CD4-positive, alpha-beta memory T cell (primary cell): ENCODE results near the gene RIMS3. TPM values are rescaled to one million over a fixed set of nuclear protein-coding genes. Genes with fewer than 3 reads are reported as not detected.
"Not testable (repeated sequence)": the region's sequence is repeated elsewhere in the genome, so short reads cannot be mapped to it uniquely, and the experiment has no call there.

ENCODE experiments used
- CTCF ChIA-PET: fragments of 350-600 bp; sonication (Branson Sonifier 250); formaldehyde crosslinking; loops from one replicate; lab custom pipeline; 2021; ENCODE audit warnings: inconsistent platforms; ENCODE audit not compliant: partially characterized antibody; lab: Charles Lee
- POLR2A ChIA-PET: fragments of 350-600 bp; sonication (Branson Sonifier 250); formaldehyde crosslinking; loops from one replicate; lab custom pipeline; 2021; ENCODE audit not compliant: partially characterized antibody; lab: Charles Lee
- DNase-seq, 5 donors: peaks; one replicate each; pipeline versions ENCODE4 v3.0.0 to v3.0.0-alpha.2; 2020 to 2022; ENCODE audit warnings: mixed read lengths in 1 of 5
- H3K27ac ChIP-seq: one replicate; pipeline ENCODE4 v1.7.0; 2013; ENCODE audit warnings: low read depth, low read length
- H3K27me3 ChIP-seq: 2 replicates; pipeline ENCODE4 v1.7.0; 2013; ENCODE audit warnings: mild to moderate bottlenecking, low read length, moderate library complexity; ENCODE audit not compliant: insufficient read depth
- H3K36me3 ChIP-seq: 2 replicates; pipeline ENCODE4 v1.7.0; 2013; ENCODE audit warnings: mild to moderate bottlenecking, low read length, moderate library complexity; ENCODE audit not compliant: insufficient read depth
- H3K4me1 ChIP-seq: 2 replicates; pipeline ENCODE4 v1.7.0; 2013; ENCODE audit warnings: mild to moderate bottlenecking, low read length, moderate library complexity; ENCODE audit not compliant: insufficient read depth
- H3K4me3 ChIP-seq, 2 donors: one replicate each; pipeline ENCODE4 v1.7.0; 2013; ENCODE audit warnings: low read length in 2 of 2, mild to moderate bottlenecking in 1 of 2
- H3K9me3 ChIP-seq, 2 donors: one replicate each; pipeline ENCODE4 v1.7.0; 2013; ENCODE audit warnings: low read length in 2 of 2, control low read depth in 1 of 2; ENCODE audit not compliant: control insufficient read depth in 1 of 2
- H3K27ac Mint-ChIP-seq, 7 donors: one replicate each; pipeline ENCODE4 v1.8.0; 2020 to 2021; ENCODE audit warnings: mixed read lengths in 7 of 7, mild to moderate bottlenecking in 6 of 7, inconsistent platforms in 3 of 7, moderate library complexity in 3 of 7
- H3K27me3 Mint-ChIP-seq, 2 donors: one replicate each; pipeline ENCODE4 v1.8.0; 2020 to 2021; ENCODE audit warnings: mixed read lengths in 2 of 2
- H3K36me3 Mint-ChIP-seq, 2 donors: one replicate each; pipeline ENCODE4 v1.8.0; 2020 to 2021; ENCODE audit warnings: mixed read lengths in 2 of 2, inconsistent platforms in 1 of 2, mild to moderate bottlenecking in 1 of 2
- H3K4me1 Mint-ChIP-seq, 4 donors: one replicate each; pipeline ENCODE4 v1.8.0; 2020 to 2021; ENCODE audit warnings: mixed read lengths in 4 of 4, mild to moderate bottlenecking in 1 of 4
- H3K4me3 Mint-ChIP-seq, 8 donors: one replicate each; pipeline ENCODE4 v1.8.0; 2020 to 2021; ENCODE audit warnings: mixed read lengths in 8 of 8, mild to moderate bottlenecking in 7 of 8, moderate library complexity in 6 of 8, inconsistent platforms in 3 of 8
- H3K9me3 Mint-ChIP-seq, 8 donors: one replicate each; pipeline ENCODE4 v1.8.0; 2020 to 2021; ENCODE audit warnings: mixed read lengths in 8 of 8, mild to moderate bottlenecking in 5 of 8, inconsistent platforms in 3 of 8, moderate library complexity in 1 of 8
- intact Hi-C: fragments of 100-400 bp; cut with micrococcal nuclease; formaldehyde crosslinking; loops from one replicate; pipeline ENCODE4 v1.15.1; 2023
- polyA plus RNA-seq, 2 donors: library from polyadenylated mRNA; unstranded; fragments of 300-500 nt; fragmentation: Illumina TruSeq; gene quantifications; one replicate each; pipeline ENCODE4 v1.2.3, GENCODE V29; 2021
- total RNA-seq, 2 experiments: library from RNA; stranded (reverse); gene quantifications; one replicate each; pipeline ENCODE4 v1.2.3, GENCODE V29; 2021

RIMS3 gene
- total and polyA plus RNA-seq, 4 experiments from 2014 or later = 1.5 to 3.4 (median 2.2) TPM

DNA sequence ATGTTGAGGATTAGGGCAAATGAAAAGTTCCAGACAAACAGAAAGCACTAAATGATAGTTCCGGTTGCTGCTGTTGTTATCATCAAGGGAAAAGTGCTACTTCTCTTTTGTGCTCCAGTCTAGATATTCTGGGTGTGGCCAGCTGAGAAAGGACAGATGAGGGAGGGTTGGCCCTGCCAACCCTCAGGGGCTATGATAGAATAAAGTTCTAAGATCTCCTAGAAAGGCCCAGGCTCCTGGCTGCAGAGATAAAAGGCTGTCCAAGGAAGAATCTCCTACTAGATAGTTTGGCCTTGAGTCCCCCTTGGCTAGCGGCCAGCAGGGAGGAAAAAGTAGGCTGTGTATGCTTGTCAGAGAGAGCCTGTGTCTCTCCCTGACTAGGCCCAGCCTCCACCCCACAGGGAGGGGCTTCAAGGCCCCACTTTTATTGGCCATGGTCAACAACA is 31.5 kb downstream of the RIMS3 start:
- Histone ChIP-seq H3K36me3 (no peaks in the 10 kb centered on the region), H3K27ac (no peak overlapping the region), H3K4me1 (peaks cover 13% of the 10 kb centered on the region), H3K9me3 (no peaks in the 10 kb centered on the region), H3K27me3 (no peaks in the 10 kb centered on the region), H3K4me3 (no peak overlapping the region)
- Mint-ChIP-seq H3K4me1 (peaks cover 13 to 24% (median 18%) of the 10 kb centered on the region in 4 donors), H3K36me3 (peaks cover 0 to 4% of the 10 kb centered on the region in 2 donors), H3K9me3 (no peaks in the 10 kb centered on the region), H3K4me3 (no peak overlapping the region), H3K27ac (no peak overlapping the region), H3K27me3 (no peaks in the 10 kb centered on the region)
- intact Hi-C loops = no loop called here
- CTCF ChIA-PET = no interaction called here
- POLR2A ChIA-PET = no interaction called here
- DNase-seq = no peak

DNA sequence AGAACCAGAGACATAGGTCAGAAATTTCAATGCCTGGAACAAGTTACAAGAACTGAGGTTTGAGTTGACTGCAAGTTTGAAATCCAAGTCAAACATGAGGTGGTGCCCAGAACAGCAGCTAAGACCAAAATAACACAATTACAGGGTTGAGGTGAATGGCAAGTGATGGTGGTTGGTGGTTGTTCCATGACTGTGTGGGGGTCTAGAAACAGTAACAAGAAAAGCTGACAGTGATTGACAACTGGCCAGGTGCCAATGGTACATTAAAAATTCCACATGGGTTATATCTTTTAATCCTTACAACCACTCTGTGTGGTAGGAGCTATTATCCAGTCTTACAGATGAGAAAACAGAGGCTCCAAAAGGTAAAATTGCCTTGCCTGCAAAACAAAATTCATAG is 32.0 kb downstream of the RIMS3 start:
- Mint-ChIP-seq H3K4me1 (peaks cover 13 to 28% (median 21%) of the 10 kb centered on the region in 4 donors), H3K36me3 (peaks cover 0 to 4% of the 10 kb centered on the region in 2 donors), H3K9me3 (no peaks in the 10 kb centered on the region), H3K27me3 (no peaks in the 10 kb centered on the region), H3K27ac (no peak overlapping the region), H3K4me3 (no peak overlapping the region)
- no peaks in the 10 kb centered on the region for H3K36me3 ChIP-seq
- ChIA-PET CTCF (no interaction called here), POLR2A (no interaction called here)
- no peak overlapping the region for H3K27ac ChIP-seq
- no peaks in the 10 kb centered on the region for H3K9me3 ChIP-seq
- H3K27me3 ChIP-seq = no peaks in the 10 kb centered on the region
- no peak overlapping the region for H3K4me3 ChIP-seq
- no peak for DNase-seq
- H3K4me1 ChIP-seq = peaks cover 17% of the 10 kb centered on the region
- intact Hi-C loops = no loop called here

DNA sequence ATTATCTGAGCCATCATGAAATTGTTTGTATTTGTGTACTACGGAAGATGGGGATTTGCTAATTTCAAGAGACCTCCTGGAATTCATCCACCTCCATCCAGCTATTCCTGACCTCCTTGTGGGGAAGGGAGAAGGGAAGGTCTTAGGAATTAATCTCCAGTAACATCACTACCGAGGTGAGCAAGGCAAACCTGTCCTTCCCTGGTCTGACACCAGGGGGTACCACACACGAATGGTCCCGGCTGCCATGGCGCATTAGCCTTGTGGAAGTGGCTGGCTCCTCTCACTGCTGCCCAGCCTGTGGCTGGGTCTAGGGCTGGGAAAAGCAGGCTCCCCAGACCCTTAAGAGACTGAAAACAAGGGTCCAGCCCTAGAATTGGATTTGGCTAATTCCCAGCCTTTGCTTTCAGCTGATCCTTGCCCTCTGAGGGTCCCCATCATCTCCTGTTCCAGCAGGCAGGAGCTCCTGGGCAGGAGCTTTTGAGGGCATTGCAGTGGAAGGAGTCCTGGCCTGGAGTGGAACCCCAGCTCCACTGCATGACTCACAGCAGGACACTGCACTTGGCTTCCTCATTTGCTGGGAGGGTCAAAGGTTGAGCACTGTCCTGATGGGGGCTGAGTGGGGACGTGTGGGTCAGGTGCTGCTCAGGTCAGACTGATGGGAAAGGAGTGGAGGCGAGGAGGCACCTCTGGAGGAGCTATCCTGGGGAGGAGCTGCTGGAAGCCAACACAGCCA is 34.8 kb downstream of the RIMS3 start:
- Histone ChIP-seq H3K4me3 (no peak overlapping the region), H3K4me1 (peaks cover 18% of the 10 kb centered on the region), H3K9me3 (no peaks in the 10 kb centered on the region), H3K27ac (no peak overlapping the region), H3K27me3 (no peaks in the 10 kb centered on the region), H3K36me3 (no peaks in the 10 kb centered on the region)
- no peaks in the 10 kb centered on the region for H3K27me3 Mint-ChIP-seq
- H3K4me3 Mint-ChIP-seq = no peak overlapping the region
- no peak for DNase-seq
- peaks cover 0 to 4% of the 10 kb centered on the region in 2 donors for H3K36me3 Mint-ChIP-seq
- no peaks in the 10 kb centered on the region for H3K9me3 Mint-ChIP-seq
- peaks cover 15 to 35% (median 24%) of the 10 kb centered on the region in 4 donors for H3K4me1 Mint-ChIP-seq
- POLR2A ChIA-PET = no interaction called here
- intact Hi-C loops = no loop called here
- CTCF ChIA-PET = interaction anchor here (0.7 to 1.2 kb wide), 7 partner anchors 20 to 563 kb away, joined by 3 to 4 read pairs (median 3); no protein-coding TSS in a partner anchor
- peak overlapping the region in 3 of 7 donors; percentile 16 to 82 (median 46) for H3K27ac Mint-ChIP-seq

DNA sequence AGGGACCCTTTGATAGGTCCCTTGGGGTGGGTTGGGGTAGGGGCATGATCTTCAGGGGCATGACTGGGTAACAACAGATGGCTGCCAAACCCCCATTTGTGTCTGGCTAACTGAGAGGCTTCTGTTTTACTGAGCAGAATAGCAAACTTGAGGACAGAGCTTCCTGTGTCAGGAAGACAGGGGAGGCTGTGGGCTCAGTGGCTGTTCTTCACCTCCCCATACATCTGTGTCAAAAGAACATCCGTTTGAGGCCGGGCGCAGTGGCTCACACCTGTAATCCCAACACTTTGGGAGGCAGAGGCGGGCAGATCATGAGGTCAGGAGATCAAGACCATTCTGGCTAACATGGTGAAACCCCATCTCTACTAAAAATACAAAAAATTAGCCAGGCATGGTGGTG is 35.9 kb downstream of the RIMS3 start:
- H3K27ac Mint-ChIP-seq = peak overlapping the region; percentile 48 to 83 (median 80)
- ChIA-PET POLR2A (interaction anchor here (0.7 to 1.6 kb wide), 2 partner anchors 62 to 589 kb away, joined by 3 to 8 read pairs; partner anchors contain the start of genes CAP1 and NFYC), CTCF (interaction anchor here (0.5 to 1.2 kb wide), 4 partner anchors 19 to 536 kb away, joined by 3 to 6 read pairs (median 4); no protein-coding TSS in a partner anchor)
- intact Hi-C loops = loop anchor here (5.0 kb wide), 1 partner anchor 38 kb away; the partner anchor contains the start of gene RIMS3
- peak overlapping the region in 3 of 8 donors; percentile 43 to 66 (median 55) for H3K4me3 Mint-ChIP-seq
- not testable (repeated sequence) for H3K36me3 ChIP-seq, H3K9me3 ChIP-seq, H3K27ac ChIP-seq, H3K4me3 ChIP-seq, H3K36me3 Mint-ChIP-seq, H3K27me3 Mint-ChIP-seq, H3K9me3 Mint-ChIP-seq, DNase-seq, H3K27me3 ChIP-seq
- peaks cover 18% of the 10 kb centered on the region for H3K4me1 ChIP-seq
- H3K4me1 Mint-ChIP-seq = peaks cover 8 to 26% (median 17%) of the 10 kb centered on the region in 4 donors

DNA sequence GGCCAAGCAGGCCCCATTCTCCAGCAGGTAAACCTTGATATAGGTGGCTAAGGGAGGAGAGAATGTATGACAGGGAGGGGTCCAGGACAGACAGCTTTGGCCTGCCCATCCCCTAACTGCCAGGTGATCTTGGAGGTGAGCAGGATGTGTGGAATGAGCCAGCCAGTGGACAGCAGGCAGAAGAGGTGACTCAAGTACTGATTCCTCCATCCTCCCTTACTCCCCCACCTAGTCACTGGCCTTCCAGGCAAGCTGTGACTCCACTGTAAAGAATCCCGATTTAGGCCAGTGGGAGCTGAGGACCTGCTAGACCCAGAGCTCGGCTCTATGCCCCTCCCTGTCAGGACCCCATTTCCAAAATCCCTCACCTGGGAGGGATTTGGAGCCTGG is 36.6 kb downstream of the RIMS3 start:
- no peak overlapping the region for H3K4me3 Mint-ChIP-seq
- H3K36me3 ChIP-seq = no peaks in the 10 kb centered on the region
- H3K4me1 ChIP-seq = peaks cover 18% of the 10 kb centered on the region
- no peaks in the 10 kb centered on the region for H3K27me3 ChIP-seq
- H3K27ac ChIP-seq = no peak overlapping the region
- no peak for DNase-seq
- H3K36me3 Mint-ChIP-seq = no peaks in the 10 kb centered on the region
- H3K27me3 Mint-ChIP-seq = no peaks in the 10 kb centered on the region
- peak overlapping the region in 5 of 7 donors; percentile 8 to 82 (median 79) for H3K27ac Mint-ChIP-seq
- ChIA-PET POLR2A (interaction anchor here (1.6 kb wide), 1 partner anchor 63 kb away, joined by 8 read pairs; the partner anchor contains the start of gene NFYC), CTCF (interaction anchor here (1.0 kb wide), 1 partner anchor 40 kb away, joined by 6 read pairs; no protein-coding TSS in a partner anchor)
- H3K4me1 Mint-ChIP-seq = peaks cover 8 to 26% (median 17%) of the 10 kb centered on the region in 4 donors
- H3K4me3 ChIP-seq = no peak overlapping the region
- no peaks in the 10 kb centered on the region for H3K9me3 ChIP-seq
- H3K9me3 Mint-ChIP-seq = no peaks in the 10 kb centered on the region
- intact Hi-C loops = loop anchor here (5.0 kb wide), 1 partner anchor 38 kb away; the partner anchor contains the start of gene RIMS3

DNA sequence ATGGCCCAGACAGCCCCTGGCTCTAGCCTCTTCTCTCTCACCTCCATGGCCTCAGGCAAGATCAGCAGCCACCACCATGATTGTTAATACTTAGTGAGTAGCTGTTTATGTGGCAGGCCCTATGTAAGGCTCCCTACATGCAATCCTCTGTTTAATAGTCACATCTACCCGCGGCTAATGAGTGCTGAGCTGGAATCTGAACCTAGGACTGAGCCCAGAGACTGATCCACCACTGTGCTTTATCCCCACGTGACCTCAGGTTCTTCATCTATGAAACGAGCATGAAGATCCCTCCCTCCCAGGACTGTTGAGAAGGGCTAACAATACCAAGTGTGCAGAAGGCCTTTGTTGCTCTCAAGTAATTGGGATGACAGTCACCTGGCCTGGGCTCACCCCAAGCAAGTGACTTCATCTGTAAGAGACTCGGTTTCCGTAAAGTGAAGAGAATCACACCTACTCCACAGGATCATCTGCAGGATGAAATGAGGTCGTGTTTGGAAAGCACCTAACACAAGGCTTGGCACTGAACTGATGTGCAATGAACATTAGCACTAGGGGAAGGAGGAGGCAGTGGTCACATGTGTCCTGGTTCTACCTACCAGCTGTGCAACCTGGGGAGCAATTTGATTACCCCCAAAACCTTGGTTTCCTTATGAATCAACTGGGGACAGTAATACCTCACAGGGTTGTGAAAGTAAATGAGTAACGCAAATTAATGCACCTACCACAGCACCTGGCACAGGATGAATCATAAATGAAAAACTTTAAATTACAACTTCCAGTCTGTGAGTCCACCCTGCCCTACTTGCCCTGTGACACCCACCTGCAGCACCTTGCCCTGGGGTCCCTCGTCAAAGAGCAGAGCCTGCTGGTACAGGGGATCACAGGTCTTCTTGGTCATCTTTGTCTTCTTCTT is 37.2 kb downstream of the RIMS3 start:
- Histone ChIP-seq H3K4me1 (peaks cover 18% of the 10 kb centered on the region), H3K27ac (no peak overlapping the region), H3K4me3 (no peak overlapping the region), H3K27me3 (no peaks in the 10 kb centered on the region), H3K36me3 (no peaks in the 10 kb centered on the region), H3K9me3 (no peaks in the 10 kb centered on the region)
- H3K36me3 Mint-ChIP-seq = no peaks in the 10 kb centered on the region
- ChIA-PET CTCF (no interaction called here), POLR2A (interaction anchor here (1.6 kb wide), 1 partner anchor 64 kb away, joined by 8 read pairs; the partner anchor contains the start of gene NFYC)
- DNase-seq = peak in 1 of 5 donors; percentile 64
- intact Hi-C loops = loop anchor here (5.0 kb wide), 1 partner anchor 39 kb away; the partner anchor contains the start of gene RIMS3
- peaks cover 6 to 26% (median 17%) of the 10 kb centered on the region in 4 donors for H3K4me1 Mint-ChIP-seq
- H3K27me3 Mint-ChIP-seq = no peaks in the 10 kb centered on the region
- no peaks in the 10 kb centered on the region for H3K9me3 Mint-ChIP-seq
- peak overlapping the region; percentile 8 to 82 (median 39) for H3K27ac Mint-ChIP-seq
- peak overlapping the region in 1 of 8 donors; percentile 1 for H3K4me3 Mint-ChIP-seq
